ENCODE data around the gene PAQR6.

The PAQR6 gene

DNA sequence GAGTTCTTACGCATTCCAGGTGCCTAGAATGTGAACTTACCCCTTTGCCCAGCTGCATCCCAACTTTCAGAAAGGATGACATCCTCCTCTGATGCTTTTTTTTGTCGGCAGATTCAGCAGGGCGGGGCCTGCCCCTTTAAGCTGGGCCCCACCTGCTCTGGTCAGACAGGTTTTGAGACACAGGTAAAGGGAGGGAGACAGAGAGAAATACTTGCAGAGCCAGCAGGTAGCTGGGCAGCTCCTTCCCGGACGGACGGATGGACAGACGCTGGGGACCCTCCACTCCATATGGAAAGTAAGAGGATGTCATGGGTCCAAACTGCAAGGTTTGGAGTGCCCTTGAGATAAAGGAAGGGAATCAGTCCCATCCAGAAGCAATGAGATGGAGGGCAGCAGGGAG lies 36.3 kb upstream of the PAQR6 start, which contains the start of gene TMEM79:
TSS of gene TMEM79 (plus strand) at position 214 of the 400 bp plus-strand sequence. CDS start 902 bp downstream, outside the sequence.
- no peak for FAIRE-seq
- TF ChIP-seq PAX5 (IDR thresholded peaks at IDR 0.05; ENCODE audit: insufficient read depth, low read length, severe bottlenecking) (no peak), POLR2AphosphoS5 (IDR thresholded peaks at IDR 0.05; ENCODE audit: low read depth, low read length) (no peak), POU2F2 (IDR thresholded peaks at IDR 0.05; ENCODE audit: low read depth, low read length) (no peak), POLR2A (IDR thresholded peaks at IDR 0.05; ENCODE audit: low read depth, low read length) (no peak), TAF1 (IDR thresholded peaks at IDR 0.05; ENCODE audit: low read depth, low read length) (no peak), SPI1 (IDR thresholded peaks at IDR 0.05; ENCODE audit: low read depth, low read length) (no peak)
- DNase-seq (ENCODE audit: insufficient read length, low spot score) = no peak

DNA sequence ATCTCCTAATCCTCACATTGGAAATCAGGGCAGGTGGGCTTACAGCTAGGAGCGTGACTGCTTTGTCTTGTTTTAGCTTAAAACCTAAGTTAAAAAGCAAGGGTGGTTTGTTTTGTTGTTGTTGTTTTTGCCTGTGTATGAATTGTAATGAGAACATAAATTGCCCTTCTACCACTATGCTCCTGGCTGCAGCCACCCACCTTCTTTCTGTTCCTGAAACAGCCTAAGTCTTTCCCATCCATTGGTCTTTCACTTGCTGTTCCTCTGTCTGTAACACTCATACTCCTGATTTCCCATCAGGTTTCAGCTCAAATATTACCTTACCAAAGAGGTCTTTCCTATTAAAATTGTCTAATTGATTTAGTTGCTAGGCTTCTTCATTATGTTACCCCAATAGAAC lies 35.7 kb upstream of the PAQR6 start:
- TF ChIP-seq POLR2AphosphoS5 (IDR thresholded peaks at IDR 0.05; ENCODE audit: low read depth, low read length) = no peak
- TF ChIP-seq PAX5 (IDR thresholded peaks at IDR 0.05; ENCODE audit: insufficient read depth, low read length, severe bottlenecking) = no peak
- no peak for TF ChIP-seq TAF1 (IDR thresholded peaks at IDR 0.05; ENCODE audit: low read depth, low read length)
- no peak for TF ChIP-seq POU2F2 (IDR thresholded peaks at IDR 0.05; ENCODE audit: low read depth, low read length)
- TF ChIP-seq SPI1 (IDR thresholded peaks at IDR 0.05; ENCODE audit: low read depth, low read length) = peak; percentile 44; the same call in 1 of the 2 replicates
- no peak for TF ChIP-seq POLR2A (IDR thresholded peaks at IDR 0.05; ENCODE audit: low read depth, low read length)
- no peak for DNase-seq (ENCODE audit: insufficient read length, low spot score)
- no peak for FAIRE-seq

DNA sequence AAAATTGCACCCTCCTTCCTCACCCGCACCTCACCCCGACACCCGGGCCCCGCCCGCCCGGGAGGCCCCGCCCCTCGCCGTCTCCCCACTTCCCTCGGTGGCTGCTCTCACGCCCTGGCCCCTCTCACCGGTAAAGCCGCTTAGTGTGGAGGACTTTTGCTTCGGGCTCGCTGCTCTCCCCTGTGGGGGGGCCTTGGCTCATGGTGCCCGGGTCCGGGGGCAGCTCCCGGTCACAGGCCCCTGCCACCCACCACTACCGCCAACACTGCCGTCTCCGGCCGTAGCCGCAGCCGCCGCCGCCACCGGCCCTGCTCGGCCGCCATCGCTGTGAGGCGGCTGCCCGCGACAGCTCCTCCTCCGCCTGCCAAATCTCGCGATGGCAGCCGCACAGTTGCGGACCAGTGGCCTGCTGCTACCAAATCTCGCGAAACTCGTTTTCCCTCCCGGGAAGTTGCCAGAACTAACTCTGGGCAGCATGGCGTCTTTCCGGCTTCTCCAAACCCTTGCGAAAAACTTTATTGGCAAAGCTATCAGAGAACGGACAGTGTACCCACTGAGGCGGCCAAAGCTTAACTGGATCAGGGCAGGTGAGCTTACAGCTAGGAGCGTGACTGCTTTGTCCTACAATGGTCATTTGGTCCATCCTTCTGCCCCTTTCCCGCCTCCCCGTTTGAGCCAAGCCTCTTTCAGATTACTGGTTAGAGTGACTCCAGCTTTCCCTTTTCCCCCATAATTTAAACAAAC lies 34.8 kb upstream of the PAQR6 start, which contains the start of gene SMG5:
TSS of gene SMG5 (minus strand) at position 347 of the 744 bp plus-strand sequence. CDS start at position 202, 145 bp downstream.
- FAIRE-seq (peak; percentile 97), DNase-seq (ENCODE audit: insufficient read length, low spot score) (peak; percentile 90)
- TF ChIP-seq SPI1 (IDR thresholded peaks at IDR 0.05; ENCODE audit: low read depth, low read length) = peak; percentile 48
- peak; percentile 90 for TF ChIP-seq POLR2A (IDR thresholded peaks at IDR 0.05; ENCODE audit: low read depth, low read length)
- peak; percentile 91 for TF ChIP-seq TAF1 (IDR thresholded peaks at IDR 0.05; ENCODE audit: low read depth, low read length)
- peak; percentile 72; the same call in 1 of the 2 replicates for TF ChIP-seq POU2F2 (IDR thresholded peaks at IDR 0.05; ENCODE audit: low read depth, low read length)
- peak; percentile 87; the same call in 1 of the 2 replicates for TF ChIP-seq POLR2AphosphoS5 (IDR thresholded peaks at IDR 0.05; ENCODE audit: low read depth, low read length)
- TF ChIP-seq PAX5 (IDR thresholded peaks at IDR 0.05; ENCODE audit: insufficient read depth, low read length, severe bottlenecking) = no peak

DNA sequence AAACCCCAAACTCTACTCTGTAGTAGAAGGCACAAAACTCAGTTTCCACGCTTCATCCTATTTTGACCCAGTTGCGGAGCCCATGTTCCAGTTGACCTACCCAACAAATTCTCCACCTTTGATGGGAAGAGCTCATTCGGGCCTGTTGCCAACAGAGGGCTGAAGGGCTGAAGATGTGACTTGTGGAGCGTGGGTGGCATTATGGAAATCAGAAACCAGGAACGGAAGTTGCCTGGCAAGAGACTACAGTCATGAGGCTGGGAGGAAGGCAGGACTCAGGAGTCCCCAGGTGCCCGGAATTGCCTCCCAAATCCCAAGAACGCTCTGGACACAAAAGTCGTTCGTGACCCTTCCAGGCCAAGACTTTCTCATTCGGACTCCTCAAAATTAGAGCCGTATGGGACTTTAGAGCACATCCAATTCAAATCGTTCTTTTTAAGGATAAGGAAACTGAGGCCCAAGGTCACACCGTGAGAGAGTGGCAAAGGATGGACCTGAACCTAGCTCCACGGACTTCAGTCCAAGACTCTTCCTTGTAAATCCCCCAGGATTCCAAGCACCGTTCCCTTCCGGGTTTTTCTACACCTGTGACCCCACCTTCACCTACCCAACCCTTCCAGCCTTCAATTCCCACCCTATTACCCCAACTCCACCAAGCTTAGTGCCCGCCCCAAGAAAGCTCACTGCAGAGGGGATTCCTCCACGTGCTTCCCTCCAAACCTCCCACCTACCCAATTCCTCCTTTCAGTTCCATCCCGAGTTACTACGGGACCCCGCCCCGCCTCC lies 34.0 kb upstream of the PAQR6 start:
- no peak for DNase-seq (ENCODE audit: insufficient read length, low spot score)
- TF ChIP-seq PAX5 (IDR thresholded peaks at IDR 0.05; ENCODE audit: insufficient read depth, low read length, severe bottlenecking) (no peak), TAF1 (IDR thresholded peaks at IDR 0.05; ENCODE audit: low read depth, low read length) (no peak), SPI1 (IDR thresholded peaks at IDR 0.05; ENCODE audit: low read depth, low read length) (no peak), POLR2A (IDR thresholded peaks at IDR 0.05; ENCODE audit: low read depth, low read length) (peak; percentile 7; the same call in 1 of the 2 replicates), POLR2AphosphoS5 (IDR thresholded peaks at IDR 0.05; ENCODE audit: low read depth, low read length) (0 out of 2 replicates have a peak, but pooled peaks have one; percentile 45), POU2F2 (IDR thresholded peaks at IDR 0.05; ENCODE audit: low read depth, low read length) (no peak)
- FAIRE-seq = no peak

DNA sequence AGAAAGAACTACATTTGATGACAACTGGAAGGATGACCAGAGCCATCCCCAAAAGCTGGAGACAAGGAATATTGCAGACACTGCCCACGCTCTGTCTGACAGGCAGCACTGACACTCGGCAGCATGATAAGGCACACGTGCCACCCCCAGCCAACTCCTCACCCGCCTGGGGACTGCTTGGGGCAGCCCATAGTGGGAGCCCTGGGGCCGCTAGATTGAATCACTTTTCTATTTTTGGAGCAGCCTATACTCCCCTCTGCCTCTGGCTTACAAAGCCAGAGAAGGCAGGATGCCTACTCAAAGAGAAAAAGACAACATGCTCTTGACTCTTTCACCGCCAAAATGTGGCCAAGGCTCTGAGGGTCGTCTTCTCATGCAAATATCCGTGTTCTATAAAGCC lies 33.4 kb upstream of the PAQR6 start:
- FAIRE-seq (peak; percentile 85), DNase-seq (ENCODE audit: insufficient read length, low spot score) (peak; percentile 41)
- no peak for TF ChIP-seq PAX5 (IDR thresholded peaks at IDR 0.05; ENCODE audit: insufficient read depth, low read length, severe bottlenecking)
- TF ChIP-seq POU2F2 (IDR thresholded peaks at IDR 0.05; ENCODE audit: low read depth, low read length) = 0 out of 2 replicates have a peak, but pooled peaks have one; percentile 23
- TF ChIP-seq POLR2AphosphoS5 (IDR thresholded peaks at IDR 0.05; ENCODE audit: low read depth, low read length) = 0 out of 2 replicates have a peak, but pooled peaks have one; percentile 22
- TF ChIP-seq POLR2A (IDR thresholded peaks at IDR 0.05; ENCODE audit: low read depth, low read length) = peak; percentile 39; the same call in 1 of the 2 replicates
- no peak for TF ChIP-seq TAF1 (IDR thresholded peaks at IDR 0.05; ENCODE audit: low read depth, low read length)
- TF ChIP-seq SPI1 (IDR thresholded peaks at IDR 0.05; ENCODE audit: low read depth, low read length) = no peak

DNA sequence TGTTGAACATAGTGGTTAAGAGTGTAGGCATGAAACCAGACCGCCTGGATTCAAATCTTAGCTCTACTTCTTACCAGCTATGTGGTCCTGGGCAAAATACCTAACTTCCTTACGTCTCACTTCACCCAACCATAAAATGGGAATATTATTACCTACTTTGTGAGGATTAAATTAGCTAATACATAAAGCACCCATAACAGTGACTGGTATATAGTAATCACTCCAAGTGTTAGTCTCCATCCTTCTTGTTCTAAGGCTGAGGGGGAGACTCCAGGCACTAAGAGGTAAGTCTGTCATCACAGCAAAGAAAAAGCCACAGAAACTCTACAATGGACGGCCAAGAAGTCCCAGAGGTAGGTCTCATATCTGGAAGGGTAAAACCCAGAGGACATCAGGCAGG lies 32.0 kb upstream of the PAQR6 start:
- no peak for DNase-seq (ENCODE audit: insufficient read length, low spot score)

DNA sequence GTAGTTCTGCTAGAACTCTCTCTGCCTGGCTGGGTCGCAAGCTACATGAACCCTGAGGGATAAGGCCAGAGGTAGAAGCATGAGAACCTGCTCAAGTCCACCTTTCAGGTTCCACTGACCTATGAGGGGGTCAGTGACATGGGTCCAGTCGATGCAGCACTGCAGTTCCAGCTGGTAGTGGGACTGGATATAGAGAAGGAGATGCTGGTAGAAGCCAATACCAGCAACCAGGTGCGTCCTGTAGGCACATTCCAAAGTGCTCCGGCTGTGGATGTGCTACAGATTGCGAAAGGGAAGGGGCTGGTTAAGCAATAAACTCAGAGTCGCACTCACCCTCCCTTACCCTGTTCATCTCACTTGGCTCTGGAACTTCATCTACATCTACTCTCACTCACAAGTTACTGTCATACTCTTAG lies 29.1 kb upstream of the PAQR6 start:
- DNase-seq (ENCODE audit: insufficient read length, low spot score) (no peak), FAIRE-seq (no peak)
- TF ChIP-seq PAX5 (IDR thresholded peaks at IDR 0.05; ENCODE audit: insufficient read depth, low read length, severe bottlenecking) = no peak
- TF ChIP-seq POLR2AphosphoS5 (IDR thresholded peaks at IDR 0.05; ENCODE audit: low read depth, low read length) = no peak
- TF ChIP-seq POLR2A (IDR thresholded peaks at IDR 0.05; ENCODE audit: low read depth, low read length) = no peak
- TF ChIP-seq POU2F2 (IDR thresholded peaks at IDR 0.05; ENCODE audit: low read depth, low read length) = no peak
- no peak for TF ChIP-seq SPI1 (IDR thresholded peaks at IDR 0.05; ENCODE audit: low read depth, low read length)
- TF ChIP-seq TAF1 (IDR thresholded peaks at IDR 0.05; ENCODE audit: low read depth, low read length) = no peak

More for the DNA sequence above, 32.0 kb upstream of the PAQR6 start:
- TF ChIP-seq TAF1 (IDR thresholded peaks at IDR 0.05; ENCODE audit: low read depth, low read length) (no peak), POLR2A (IDR thresholded peaks at IDR 0.05; ENCODE audit: low read depth, low read length) (no peak), POLR2AphosphoS5 (IDR thresholded peaks at IDR 0.05; ENCODE audit: low read depth, low read length) (no peak), PAX5 (IDR thresholded peaks at IDR 0.05; ENCODE audit: insufficient read depth, low read length, severe bottlenecking) (no peak), SPI1 (IDR thresholded peaks at IDR 0.05; ENCODE audit: low read depth, low read length) (no peak), POU2F2 (IDR thresholded peaks at IDR 0.05; ENCODE audit: low read depth, low read length) (no peak)
- FAIRE-seq = no peak

- TF ChIP-seq POLR2A (IDR thresholded peaks at IDR 0.05; ENCODE audit: low read depth, low read length) (no peak), TAF1 (IDR thresholded peaks at IDR 0.05; ENCODE audit: low read depth, low read length) (no peak), SPI1 (IDR thresholded peaks at IDR 0.05; ENCODE audit: low read depth, low read length) (no peak), POU2F2 (IDR thresholded peaks at IDR 0.05; ENCODE audit: low read depth, low read length) (no peak), PAX5 (IDR thresholded peaks at IDR 0.05; ENCODE audit: insufficient read depth, low read length, severe bottlenecking) (no peak), POLR2AphosphoS5 (IDR thresholded peaks at IDR 0.05; ENCODE audit: low read depth, low read length) (no peak)
- DNase-seq (ENCODE audit: insufficient read length, low spot score) = no peak
- no peak for FAIRE-seq
These were observed 28.7 kb upstream of the PAQR6 start for GRCh38 chr1:156276532-156276931.
